HepG2 (cell line): ENCODE results near the gene SHLD1. TPM values are rescaled to one million over a fixed set of nuclear protein-coding genes. Genes with fewer than 3 reads are reported as not detected.

Experiments
- ATF1 ChIP-seq: IDR thresholded peaks from 2 replicates; pipeline ENCODE4 v1.6.1; 2016; ENCODE audit warnings: mild to moderate bottlenecking, control low read depth
- CC2D1A ChIP-seq: sonication (generic); formaldehyde crosslinking; IDR thresholded peaks from 2 replicates; pipeline ENCODE4 v1.8.1; 2023; ENCODE audit warnings: mild to moderate bottlenecking, missing genetic modification reagents
- HMG20B ChIP-seq: conservative IDR thresholded peaks from 2 replicates; pipeline ENCODE4 v1.6.1; 2016; ENCODE audit warnings: missing genetic modification reagents, missing compliant biosample characterization
- MED13 ChIP-seq: sonication (generic); formaldehyde crosslinking; IDR thresholded peaks from 2 replicates; pipeline ENCODE4 v1.5.0; 2020; ENCODE audit warnings: missing genetic modification reagents
- MYNN ChIP-seq: sonication (generic); formaldehyde crosslinking; IDR thresholded peaks from 2 replicates; pipeline ENCODE4 v1.4.0; 2020; ENCODE audit warnings: mild to moderate bottlenecking, low read depth, missing genetic modification reagents
- NCOA1 ChIP-seq: sonication (generic); formaldehyde crosslinking; IDR thresholded peaks from 2 replicates; pipeline ENCODE4 v1.9.0; 2021; ENCODE audit warnings: missing genetic modification reagents
- NFIB ChIP-seq: sonication (generic); formaldehyde crosslinking; IDR thresholded peaks from 2 replicates; pipeline ENCODE4 v1.9.0; 2021; ENCODE audit warnings: missing genetic modification reagents, mild to moderate bottlenecking, borderline replicate concordance
- NR2C2 ChIP-seq: sonication (generic); formaldehyde crosslinking; IDR thresholded peaks from 2 replicates; pipeline ENCODE4 v1.4.0; 2020; ENCODE audit warnings: missing genetic modification reagents, mild to moderate bottlenecking, moderate library complexity, borderline replicate concordance
- PHF21A ChIP-seq: sonication (generic); formaldehyde crosslinking; IDR thresholded peaks from 2 replicates; pipeline ENCODE4 v1.5.0; 2020; ENCODE audit warnings: mild to moderate bottlenecking, missing genetic modification reagents
- RARA ChIP-seq: IDR thresholded peaks from 2 replicates; pipeline ENCODE4 v1.6.1; 2016; ENCODE audit warnings: missing genetic modification reagents, missing compliant biosample characterization
- SOX6 ChIP-seq, 2 experiments: fragments of 450-650 bp in 1 of 2; sonication (generic) in 1 of 2; formaldehyde crosslinking in 1 of 2; IDR thresholded peaks; 2 replicates each; pipeline versions ENCODE4 v1.4.0 to v1.6.1; 2017 to 2020; ENCODE audit warnings: antibody characterized with exemption in 1 of 2, mild to moderate bottlenecking in 1 of 2, missing genetic modification reagents in 1 of 2
- TP53 ChIP-seq: sonication (generic); formaldehyde crosslinking; conservative IDR thresholded peaks from 2 replicates; pipeline ENCODE4 v1.4.0; 2020; ENCODE audit warnings: missing genetic modification reagents
- UBTF ChIP-seq: sonication (generic); formaldehyde crosslinking; IDR thresholded peaks from 2 replicates; pipeline ENCODE4 v1.4.0; 2020; ENCODE audit warnings: mild to moderate bottlenecking, missing genetic modification reagents
- ZBTB7B ChIP-seq: sonication (generic); formaldehyde crosslinking; IDR thresholded peaks from 2 replicates; pipeline ENCODE4 v1.4.0; 2020; ENCODE audit warnings: missing genetic modification reagents
- ZNF121 ChIP-seq: sonication (generic); formaldehyde crosslinking; IDR thresholded peaks from 2 replicates; pipeline ENCODE4 v1.5.0; 2020; ENCODE audit warnings: mild to moderate bottlenecking, missing genetic modification reagents
- ZNF234 ChIP-seq: sonication (generic); formaldehyde crosslinking; conservative IDR thresholded peaks from 2 replicates; pipeline ENCODE4 v1.5.1; 2020; ENCODE audit warnings: mild to moderate bottlenecking, missing genetic modification reagents
- ZNF3 ChIP-seq: IDR thresholded peaks from 2 replicates; pipeline ENCODE4 v1.7.0; 2017; ENCODE audit warnings: inconsistent platforms
- ZNF589 ChIP-seq: sonication (generic); formaldehyde crosslinking; conservative IDR thresholded peaks from 2 replicates; pipeline ENCODE4 v1.8.0; 2022; ENCODE audit warnings: mild to moderate bottlenecking, moderate library complexity, missing genetic modification reagents
- ZNF781 ChIP-seq: sonication (generic); formaldehyde crosslinking; IDR thresholded peaks from 2 replicates; pipeline ENCODE4 v1.5.1; 2020; ENCODE audit warnings: borderline replicate concordance, mild to moderate bottlenecking, missing genetic modification reagents; ENCODE audit errors: not compliant biosample characterization
- polyA plus RNA-seq, 8 experiments: library from polyadenylated mRNA; depleted of rRNA in 3 of 8; stranded (reverse) in 7 of 8; unstranded in 1 of 8; fragments of >200 nt; fragmentation: Illumina TruSeq in 4 of 8; extraction: Trizol in 4 of 8; gene quantifications; 2 replicates each; pipeline versions ENCODE4 v1.2.1 to v1.2.3, GENCODE V29; 2011 to 2016; ENCODE audit warnings: low read depth in 4 of 8, missing spikeins in 1 of 8, mixed read lengths in 1 of 8; ENCODE audit not compliant: insufficient read depth in 1 of 8
- total RNA-seq, 5 experiments: library from RNA; depleted of rRNA; stranded (reverse); fragments of >200 nt; fragmentation: Illumina TruSeq; extraction: Trizol; gene quantifications; 2 replicates each; pipeline ENCODE4 v1.2.3, GENCODE V29; 2016; ENCODE audit warnings: low read depth in 1 of 5
- TF ChIP-seq, protein P1 (sequence below): sonication (generic); formaldehyde crosslinking; IDR thresholded peaks from 2 replicates; pipeline ENCODE4 v1.5.0; 2020; ENCODE audit warnings: mild to moderate bottlenecking, missing genetic modification reagents, borderline replicate concordance
- TF ChIP-seq, protein P2 (sequence below): sonication (generic); formaldehyde crosslinking; IDR thresholded peaks from 2 replicates; pipeline ENCODE4 v1.8.0; 2022; ENCODE audit warnings: missing genetic modification reagents, mild to moderate bottlenecking, moderate library complexity, borderline replicate concordance
- TF ChIP-seq, protein P3 (sequence below): sonication (generic); formaldehyde crosslinking; IDR thresholded peaks from 2 replicates; pipeline ENCODE4 v1.4.0; 2020; ENCODE audit warnings: mild to moderate bottlenecking, missing genetic modification reagents

SHLD1 gene
- total and polyA plus RNA-seq, 2 of the 13 experiments (the other 11 are each of a cell fraction or from before 2014, with no cell fraction given) = 8.9 to 10.0 TPM

- TF ChIP-seq, protein P1, sequence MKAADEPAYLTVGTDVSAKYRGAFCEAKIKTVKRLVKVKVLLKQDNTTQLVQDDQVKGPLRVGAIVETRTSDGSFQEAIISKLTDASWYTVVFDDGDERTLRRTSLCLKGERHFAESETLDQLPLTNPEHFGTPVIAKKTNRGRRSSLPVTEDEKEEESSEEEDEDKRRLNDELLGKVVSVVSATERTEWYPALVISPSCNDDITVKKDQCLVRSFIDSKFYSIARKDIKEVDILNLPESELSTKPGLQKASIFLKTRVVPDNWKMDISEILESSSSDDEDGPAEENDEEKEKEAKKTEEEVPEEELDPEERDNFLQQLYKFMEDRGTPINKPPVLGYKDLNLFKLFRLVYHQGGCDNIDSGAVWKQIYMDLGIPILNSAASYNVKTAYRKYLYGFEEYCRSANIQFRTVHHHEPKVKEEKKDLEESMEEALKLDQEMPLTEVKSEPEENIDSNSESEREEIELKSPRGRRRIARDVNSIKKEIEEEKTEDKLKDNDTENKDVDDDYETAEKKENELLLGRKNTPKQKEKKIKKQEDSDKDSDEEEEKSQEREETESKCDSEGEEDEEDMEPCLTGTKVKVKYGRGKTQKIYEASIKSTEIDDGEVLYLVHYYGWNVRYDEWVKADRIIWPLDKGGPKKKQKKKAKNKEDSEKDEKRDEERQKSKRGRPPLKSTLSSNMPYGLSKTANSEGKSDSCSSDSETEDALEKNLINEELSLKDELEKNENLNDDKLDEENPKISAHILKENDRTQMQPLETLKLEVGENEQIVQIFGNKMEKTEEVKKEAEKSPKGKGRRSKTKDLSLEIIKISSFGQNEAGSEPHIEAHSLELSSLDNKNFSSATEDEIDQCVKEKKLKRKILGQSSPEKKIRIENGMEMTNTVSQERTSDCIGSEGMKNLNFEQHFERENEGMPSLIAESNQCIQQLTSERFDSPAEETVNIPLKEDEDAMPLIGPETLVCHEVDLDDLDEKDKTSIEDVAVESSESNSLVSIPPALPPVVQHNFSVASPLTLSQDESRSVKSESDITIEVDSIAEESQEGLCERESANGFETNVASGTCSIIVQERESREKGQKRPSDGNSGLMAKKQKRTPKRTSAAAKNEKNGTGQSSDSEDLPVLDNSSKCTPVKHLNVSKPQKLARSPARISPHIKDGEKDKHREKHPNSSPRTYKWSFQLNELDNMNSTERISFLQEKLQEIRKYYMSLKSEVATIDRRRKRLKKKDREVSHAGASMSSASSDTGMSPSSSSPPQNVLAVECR (CRISPR knock-in tag) = no peak
- TF ChIP-seq RARA (CRISPR knock-in tag) (no peak; the same call in 1 of the 2 replicates), HMG20B (CRISPR knock-in tag) (no peak), PHF21A (CRISPR knock-in tag) (peak; percentile 21; the same call in 1 of the 2 replicates), ZNF589 (CRISPR knock-in tag) (no peak), NCOA1 (CRISPR knock-in tag) (no peak), NFIB (no peak), CC2D1A (CRISPR knock-in tag) (no peak), SOX6 (IDR thresholded peaks at IDR 0.05) (no peak), SOX6 (CRISPR knock-in tag; IDR thresholded peaks at IDR 0.05) (peak; percentile 15; the same call in 1 of the 2 replicates), TP53 (CRISPR knock-in tag) (no peak), ZNF121 (CRISPR knock-in tag) (no peak), ZBTB7B (CRISPR knock-in tag) (no peak), MYNN (CRISPR knock-in tag) (no peak), MED13 (CRISPR knock-in tag) (no peak), ZNF3 (CRISPR knock-in tag) (no peak), NR2C2 (CRISPR knock-in tag) (no peak), ATF1 (CRISPR knock-in tag) (no peak), ZNF234 (CRISPR knock-in tag) (no peak), ZNF781 (CRISPR knock-in tag) (no peak), UBTF (CRISPR knock-in tag) (no peak)
- TF ChIP-seq, protein P2, sequence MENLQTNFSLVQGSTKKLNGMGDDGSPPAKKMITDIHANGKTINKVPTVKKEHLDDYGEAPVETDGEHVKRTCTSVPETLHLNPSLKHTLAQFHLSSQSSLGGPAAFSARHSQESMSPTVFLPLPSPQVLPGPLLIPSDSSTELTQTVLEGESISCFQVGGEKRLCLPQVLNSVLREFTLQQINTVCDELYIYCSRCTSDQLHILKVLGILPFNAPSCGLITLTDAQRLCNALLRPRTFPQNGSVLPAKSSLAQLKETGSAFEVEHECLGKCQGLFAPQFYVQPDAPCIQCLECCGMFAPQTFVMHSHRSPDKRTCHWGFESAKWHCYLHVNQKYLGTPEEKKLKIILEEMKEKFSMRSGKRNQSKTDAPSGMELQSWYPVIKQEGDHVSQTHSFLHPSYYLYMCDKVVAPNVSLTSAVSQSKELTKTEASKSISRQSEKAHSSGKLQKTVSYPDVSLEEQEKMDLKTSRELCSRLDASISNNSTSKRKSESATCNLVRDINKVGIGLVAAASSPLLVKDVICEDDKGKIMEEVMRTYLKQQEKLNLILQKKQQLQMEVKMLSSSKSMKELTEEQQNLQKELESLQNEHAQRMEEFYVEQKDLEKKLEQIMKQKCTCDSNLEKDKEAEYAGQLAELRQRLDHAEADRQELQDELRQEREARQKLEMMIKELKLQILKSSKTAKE = no peak
- TF ChIP-seq, protein P3, sequence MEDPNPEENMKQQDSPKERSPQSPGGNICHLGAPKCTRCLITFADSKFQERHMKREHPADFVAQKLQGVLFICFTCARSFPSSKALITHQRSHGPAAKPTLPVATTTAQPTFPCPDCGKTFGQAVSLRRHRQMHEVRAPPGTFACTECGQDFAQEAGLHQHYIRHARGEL (CRISPR knock-in tag) = no peak
These were observed 81.5 kb downstream of the SHLD1 start (continued) for GRCh38 chr20:5831539-5832237.
